ENCODE results near the gene E2F3. TPM values are rescaled to one million over a fixed set of nuclear protein-coding genes. Genes with fewer than 3 reads are reported as not detected.

Gene E2F3
- total RNA-seq, 4 donors from 2014 or later, result 1.8 to 5.5 (median 3.3) TPM

- DNase-seq, result no peak
- no peaks in the 10 kb centered on the region for H3K36me3 ChIP-seq
- H3K4me1 ChIP-seq, result peaks cover 0 to 4% of the 10 kb centered on the region in 2 donors
- no peak overlapping the region for H3K4me3 ChIP-seq
- TF ChIP-seq POLR2A (IDR thresholded peaks at IDR 0.05) (no peak), CTCF (IDR thresholded peaks at IDR 0.05) (no peak)
- H3K9me3 ChIP-seq, result no peaks in the 10 kb centered on the region
- H3K27ac ChIP-seq, result no peak overlapping the region
- intact Hi-C loops (cut with DNase I; ENCODE audit: low total_unique reads), result no loop called here
- H3K27me3 ChIP-seq, result no peaks in the 10 kb centered on the region
Measured at GRCh38 chr6:20436719-20437118, 35.0 kb downstream of the E2F3 start.

DNA sequence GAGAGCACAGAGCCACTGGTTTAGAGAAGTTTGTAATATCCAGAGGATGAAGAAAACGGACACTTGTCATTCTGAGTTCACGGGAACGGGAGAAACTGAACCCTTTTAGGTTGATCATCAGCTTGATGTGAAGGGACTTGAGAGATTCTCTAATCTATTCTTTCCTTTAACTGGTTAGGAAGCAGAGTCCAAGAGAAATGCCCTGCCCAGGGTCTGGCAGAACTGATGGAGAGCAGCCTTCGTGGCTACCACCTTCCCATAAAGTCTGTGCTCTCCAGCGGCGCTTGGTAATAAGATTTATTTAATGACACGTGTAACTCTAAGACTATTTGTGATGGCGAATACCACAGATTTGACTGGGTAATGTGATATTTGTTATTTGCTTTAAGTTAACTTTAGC is 36.0 kb downstream of the E2F3 start:
- no peaks in the 10 kb centered on the region for H3K36me3 ChIP-seq
- DNase-seq, result no peak
- intact Hi-C loops (cut with DNase I; ENCODE audit: low total_unique reads), result no loop called here
- TF ChIP-seq CTCF (IDR thresholded peaks at IDR 0.05) (no peak), POLR2A (IDR thresholded peaks at IDR 0.05) (no peak)
- no peaks in the 10 kb centered on the region for H3K27me3 ChIP-seq
- no peak overlapping the region for H3K4me3 ChIP-seq
- peaks cover 0 to 4% of the 10 kb centered on the region in 2 donors for H3K4me1 ChIP-seq
- H3K27ac ChIP-seq, result no peak overlapping the region
- H3K9me3 ChIP-seq, result no peaks in the 10 kb centered on the region

DNA sequence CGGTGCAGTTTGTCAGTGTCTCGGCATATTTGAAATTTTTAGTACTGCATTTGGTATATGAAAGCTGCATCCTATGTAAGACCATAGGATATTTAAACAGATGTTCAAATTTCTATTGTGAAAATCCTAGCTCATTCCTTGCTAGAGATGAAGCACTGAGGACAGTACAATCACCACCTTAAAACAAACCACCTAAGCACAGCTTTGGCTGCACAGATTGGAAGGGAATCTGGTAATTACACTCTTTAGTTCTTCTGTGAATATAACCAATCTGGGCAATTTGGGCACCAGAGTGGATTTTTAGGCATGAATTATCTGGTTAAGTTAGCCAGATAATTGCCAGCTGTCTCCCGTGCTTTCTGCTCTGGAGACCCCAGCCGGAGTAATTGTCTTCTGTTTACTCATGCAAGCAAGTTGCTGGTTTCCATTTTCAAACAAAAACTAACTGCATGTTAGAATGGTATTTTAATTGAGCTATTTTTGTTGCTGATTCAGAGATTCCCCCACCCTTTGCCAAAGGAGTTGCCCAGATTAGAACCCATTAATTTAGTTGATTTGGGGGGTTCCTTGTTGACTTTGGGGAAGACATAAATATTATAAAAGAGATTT is 36.9 kb downstream of the E2F3 start:
- Histone ChIP-seq H3K4me3 (no peak overlapping the region), H3K27me3 (no peaks in the 10 kb centered on the region), H3K27ac (no peak overlapping the region), H3K36me3 (no peaks in the 10 kb centered on the region), H3K4me1 (peaks cover 0 to 4% of the 10 kb centered on the region in 2 donors), H3K9me3 (no peaks in the 10 kb centered on the region)
- DNase-seq, result no peak
- intact Hi-C loops (cut with DNase I; ENCODE audit: low total_unique reads), result no loop called here
- TF ChIP-seq POLR2A (IDR thresholded peaks at IDR 0.05) (no peak), CTCF (IDR thresholded peaks at IDR 0.05) (no peak)

GRCh38 chr6:20439558-20439957 is 37.9 kb downstream of the E2F3 start:
- Histone ChIP-seq H3K9me3 (no peaks in the 10 kb centered on the region), H3K4me3 (no peak overlapping the region), H3K27ac (peak overlapping the region in 1 of 2 donors; percentile 49), H3K27me3 (no peaks in the 10 kb centered on the region), H3K36me3 (no peaks in the 10 kb centered on the region), H3K4me1 (peaks cover 0 to 4% of the 10 kb centered on the region in 2 donors)
- intact Hi-C loops (cut with DNase I; ENCODE audit: low total_unique reads), result no loop called here
- no peak for TF ChIP-seq CTCF (IDR thresholded peaks at IDR 0.05)
- TF ChIP-seq POLR2A (IDR thresholded peaks at IDR 0.05), result no peak
- no peak for DNase-seq

DNA sequence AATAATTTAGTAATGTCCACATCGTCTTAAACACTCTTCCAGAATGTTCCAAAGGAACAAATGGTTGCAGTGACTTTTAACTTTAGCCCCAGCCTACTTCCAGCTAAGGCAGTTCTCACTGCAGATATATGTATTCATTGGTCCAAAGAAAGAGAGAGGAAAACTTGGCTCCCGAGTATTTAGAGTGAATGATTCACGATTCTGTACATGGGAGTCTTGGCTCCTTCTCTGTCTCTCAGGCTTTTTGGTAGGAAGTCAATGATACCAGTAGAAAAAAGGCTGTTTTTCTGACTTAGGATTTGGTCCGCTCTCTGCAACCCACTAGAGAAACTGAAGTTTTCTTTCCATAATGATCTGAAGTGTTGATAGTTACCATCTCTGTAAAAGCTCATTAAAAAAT is 38.6 kb downstream of the E2F3 start:
- no peak for TF ChIP-seq POLR2A (IDR thresholded peaks at IDR 0.05)
- TF ChIP-seq CTCF (IDR thresholded peaks at IDR 0.05), result no peak
- Histone ChIP-seq H3K4me1 (peaks cover 0 to 4% of the 10 kb centered on the region in 2 donors), H3K36me3 (no peaks in the 10 kb centered on the region), H3K9me3 (no peaks in the 10 kb centered on the region), H3K27me3 (no peaks in the 10 kb centered on the region), H3K4me3 (no peak overlapping the region), H3K27ac (peak overlapping the region; percentile 49 to 56)
- intact Hi-C loops (cut with DNase I; ENCODE audit: low total_unique reads), result no loop called here
- DNase-seq, result no peak

Measured in uterus (tissue), 4 donors.